A549 treated with ZK216348 at 1 μM for 4 hours (cell line): ENCODE measurements around the gene FN1. TPM values are rescaled to one million over a fixed set of nuclear protein-coding genes. Genes with fewer than 3 reads are reported as not detected.

Experiments used
- total RNA-seq: library from RNA; stranded (reverse); fragments of 200-300 nt; extraction: Qiagen RNA extraction; gene quantifications from 5 replicates; pipeline ENCODE4 v1.2.3, GENCODE V29; 2022; ENCODE audit warnings: low read depth

The FN1 gene
- 173 to 264 TPM (median 183 TPM) in 5 replicates for total RNA-seq

DNA sequence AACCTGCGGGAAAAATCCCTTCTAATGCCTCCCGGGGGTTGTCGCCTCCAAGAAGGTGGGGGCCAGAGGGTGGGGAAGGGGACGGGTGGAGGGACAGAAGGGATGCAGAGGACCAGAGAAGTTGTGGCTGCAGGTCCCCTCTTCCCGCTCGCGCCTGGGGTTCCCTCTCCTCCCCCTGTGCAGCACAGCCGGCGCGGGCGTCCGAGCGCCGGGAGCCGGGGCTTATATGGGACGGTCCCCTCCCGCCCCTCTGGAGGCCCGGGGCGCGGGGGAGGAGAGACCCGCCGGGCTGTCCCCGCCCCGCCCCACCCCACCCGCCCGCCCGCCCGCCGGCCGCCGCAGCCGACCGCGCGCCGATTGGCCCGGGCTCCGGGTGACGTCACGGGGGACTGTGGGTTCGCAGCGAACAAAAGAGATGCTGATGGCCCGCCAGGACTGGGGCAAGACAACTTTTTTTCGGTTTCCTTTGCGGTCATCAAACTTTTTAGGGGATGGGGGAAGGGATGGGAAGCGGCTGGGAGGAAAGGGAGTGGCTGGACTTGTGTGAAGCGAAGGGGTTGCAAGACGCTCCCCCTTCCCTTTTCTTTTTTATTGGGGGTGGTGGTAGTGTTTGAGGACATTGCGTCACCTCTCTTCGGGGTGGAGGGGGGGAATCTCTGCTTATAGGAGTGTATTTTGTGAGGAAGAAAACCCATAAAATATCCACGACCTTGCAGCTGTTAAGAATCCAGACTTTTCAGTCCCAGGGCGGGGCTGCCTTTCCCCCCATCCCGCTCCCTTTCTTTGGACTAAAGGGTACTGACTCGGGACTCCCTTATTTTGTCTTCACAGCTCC, at the start of gene FN1:
TSS of gene FN1 (minus strand) at position 199 of the 835 bp plus-strand sequence. CDS start 266 bp downstream, outside the sequence.

DNA sequence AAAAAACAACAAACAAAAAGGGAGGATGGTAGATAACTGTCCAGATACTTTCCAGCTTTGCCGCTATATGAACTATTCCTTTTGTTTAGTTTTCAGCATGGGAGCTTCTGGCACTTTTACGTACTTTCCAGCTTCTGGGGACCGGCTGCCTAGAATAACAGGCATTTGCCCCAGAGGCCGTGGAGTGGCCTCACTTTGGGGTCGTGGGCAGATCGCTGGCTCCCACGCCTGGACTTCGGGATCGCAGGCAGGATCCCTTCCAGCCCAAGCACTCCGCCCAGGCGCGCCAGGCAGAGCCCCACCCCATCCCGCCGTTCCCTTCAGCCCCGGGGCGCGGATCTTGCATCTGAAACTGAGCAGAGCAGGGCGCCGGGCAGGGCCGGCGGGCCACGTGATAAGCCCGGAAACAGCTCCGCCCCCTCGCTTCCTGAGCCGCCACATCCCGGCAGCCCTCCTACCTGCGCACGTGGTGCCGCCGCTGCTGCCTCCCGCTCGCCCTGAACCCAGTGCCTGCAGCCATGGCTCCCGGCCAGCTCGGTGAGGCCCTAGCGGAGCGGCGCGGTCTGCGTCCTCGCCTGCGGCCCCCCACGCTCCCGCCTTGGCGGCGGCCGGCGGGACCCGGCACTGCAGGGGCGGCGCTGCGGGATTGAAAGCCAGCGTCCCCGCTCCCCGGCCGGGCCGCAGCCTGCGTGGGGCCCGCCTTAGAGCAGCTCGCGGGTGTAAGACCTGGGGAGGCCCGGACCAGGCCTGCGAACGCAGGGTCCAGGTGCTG, 124.1 kb downstream of the FN1 start, which contains the start of gene ATIC:
TSS of gene ATIC (plus strand) at position 435 of the 772 bp plus-strand sequence. CDS start at position 519, 84 bp downstream.

Other genes with a start within 250 kb of the FN1 start
- gene ATIC, start 124.0 kb downstream of the FN1 start, total RNA-seq: 192 to 238 TPM (median 212 TPM) in 5 replicates